ENCODE data around the gene RPL36A. TPM values are rescaled to one million over a fixed set of nuclear protein-coding genes. Genes with fewer than 3 reads are reported as not detected.

The RPL36A gene
- total RNA-seq, 1 donor from 2014 or later: 78.1 TPM

DNA sequence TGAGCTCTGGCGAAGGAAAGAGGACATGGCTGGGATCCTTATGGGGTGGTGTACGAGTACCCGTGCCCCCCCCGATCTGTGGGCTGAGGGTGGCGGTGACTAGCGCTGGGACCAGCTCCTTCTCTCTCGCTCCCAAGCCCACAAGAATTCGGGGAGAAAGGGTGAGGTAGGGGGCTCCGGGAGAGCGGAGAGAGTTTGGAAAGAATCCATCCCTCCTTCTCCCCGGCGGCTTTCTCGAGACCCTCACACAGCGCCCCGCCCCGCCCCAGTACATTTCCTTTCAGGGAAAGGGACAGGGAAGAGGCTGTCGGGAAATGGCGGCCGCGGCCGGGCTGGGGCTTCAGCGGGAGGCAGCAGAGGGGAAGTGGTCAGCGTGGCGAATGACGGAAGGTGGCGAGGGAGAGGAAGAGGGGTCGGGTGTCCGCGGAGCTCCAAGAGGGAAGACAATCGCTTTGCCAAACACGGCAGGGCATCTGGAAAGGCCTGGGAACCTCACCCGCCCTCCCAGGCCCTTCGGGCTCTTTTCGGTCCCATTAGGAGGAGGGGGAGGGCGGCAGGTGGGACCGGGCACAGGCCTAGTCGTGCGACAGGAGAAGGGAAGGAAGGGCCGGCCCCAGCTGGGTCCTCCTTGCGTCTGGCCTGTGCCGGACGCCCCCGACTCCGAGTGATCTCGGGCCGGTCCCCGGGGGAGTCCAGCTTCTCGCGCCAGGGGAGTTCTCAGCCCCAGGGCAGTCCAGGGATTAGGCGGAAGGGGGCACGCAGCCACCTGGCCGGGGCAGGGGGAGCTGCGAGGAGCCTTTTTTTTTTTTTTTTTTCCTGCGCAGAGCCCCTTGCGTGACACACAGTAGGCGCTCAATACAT lies 27.4 kb downstream of the RPL36A start:
- DNase-seq (ENCODE audit: missing footprints) (peak; percentile 91), ATAC-seq (peak; percentile 93)
- intact Hi-C loops (cut with DNase I): loop anchor here (2.0 to 10.0 kb wide), 3 partner anchors 134 to 517 kb away; partner anchors contain the start of genes ARMCX1 and ZMAT1

DNA sequence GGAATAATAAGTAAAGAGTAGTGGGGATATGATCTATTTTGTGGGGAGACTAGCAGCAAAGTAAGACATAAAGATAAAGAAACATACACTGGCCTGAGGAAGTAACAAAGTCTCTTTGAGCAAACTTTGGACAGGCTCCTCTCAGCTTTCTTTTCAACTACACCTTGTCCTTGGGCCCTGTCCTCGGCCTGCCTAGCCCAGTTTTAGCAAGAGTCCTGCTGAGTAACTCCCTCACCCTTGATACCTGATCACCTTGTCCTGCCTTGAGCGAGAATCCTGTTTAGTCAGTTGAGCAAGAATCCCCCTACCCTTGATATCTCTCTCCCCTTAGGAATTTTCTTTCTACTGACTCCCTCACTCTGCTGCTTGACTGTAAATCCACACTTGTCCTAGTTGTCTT lies 28.7 kb downstream of the RPL36A start:
- ATAC-seq: no peak
- intact Hi-C loops (cut with DNase I): loop anchor here (5.0 to 10.0 kb wide), 2 partner anchors 133 to 515 kb away; partner anchors contain the start of genes ARMCX1 and ZMAT1
- DNase-seq (ENCODE audit: missing footprints): no peak

- ATAC-seq (no peak), DNase-seq (ENCODE audit: missing footprints) (no peak)
- intact Hi-C loops (cut with DNase I): no loop called here
Measured at GRCh38 chrX:101427954-101428353, 37.1 kb downstream of the RPL36A start.

- no peak for ATAC-seq
- no peak for DNase-seq (ENCODE audit: missing footprints)
- intact Hi-C loops (cut with DNase I): no loop called here
Measured at GRCh38 chrX:101429934-101430333, 39.1 kb downstream of the RPL36A start.

- DNase-seq (ENCODE audit: missing footprints) (no peak), ATAC-seq (no peak)
- intact Hi-C loops (cut with DNase I): no loop called here
Measured at GRCh38 chrX:101430457-101431078, 39.8 kb downstream of the RPL36A start.

DNA sequence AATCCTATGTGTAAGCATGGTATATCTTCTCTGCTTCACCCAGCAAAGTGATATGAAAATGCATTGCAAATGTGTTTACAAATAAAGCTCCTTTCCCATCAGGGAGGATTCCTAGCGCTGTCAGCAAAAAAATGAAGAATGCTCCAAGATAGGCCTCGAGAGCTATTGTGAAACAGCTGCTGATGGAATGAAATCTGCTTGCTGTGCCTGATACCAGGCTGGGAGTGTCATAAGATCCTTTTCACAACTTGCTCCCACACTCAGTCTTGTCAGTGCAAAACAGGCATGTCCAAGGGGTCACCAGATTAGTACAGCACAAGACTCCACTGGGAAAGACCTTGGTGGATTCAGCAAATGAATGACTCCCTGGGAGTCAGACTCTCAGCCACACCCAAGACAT lies 51.3 kb downstream of the RPL36A start:
- intact Hi-C loops (cut with DNase I): no loop called here
- ATAC-seq (peak; percentile 31), DNase-seq (ENCODE audit: missing footprints) (no peak)

Other genes with a start within 250 kb of the RPL36A start
- not detected for gene DRP2, start 171.2 kb upstream of the RPL36A start, total RNA-seq
- gene TAF7L, start 99.7 kb upstream of the RPL36A start, total RNA-seq: not detected
- 20.8 TPM for gene TIMM8A, start 42.3 kb upstream of the RPL36A start, total RNA-seq
- gene BTK, start 4.8 kb upstream of the RPL36A start, total RNA-seq: 5.4 TPM
- gene GLA, start 16.9 kb downstream of the RPL36A start, total RNA-seq: 12.6 TPM
- 53.5 TPM for gene HNRNPH2, start 17.2 kb downstream of the RPL36A start, total RNA-seq
- 5.3 TPM for gene ARMCX4, start 94.4 kb downstream of the RPL36A start, total RNA-seq
- 29.6 TPM for gene ARMCX1, start 159.5 kb downstream of the RPL36A start, total RNA-seq
- 23.3 TPM for gene ARMCX6, start 227.0 kb downstream of the RPL36A start, total RNA-seq
- 52.8 TPM for gene ARMCX3, start 232.1 kb downstream of the RPL36A start, total RNA-seq

Data from Right ventricle myocardium inferior (tissue), 1 donor.